Measurements from ENCODE around the gene MICB. TPM values are rescaled to one million over a fixed set of nuclear protein-coding genes. Genes with fewer than 3 reads are reported as not detected.

The MICB gene
- total and polyA plus RNA-seq, 9 of the 15 experiments (the other 6 are each of a cell fraction or from before 2014, with no cell fraction given) = 13.3 to 34.5 (median 19.8) TPM

- TF ChIP-seq MYBL2 (IDR thresholded peaks at IDR 0.05; ENCODE audit: low read depth) (no peak), MYBL2 (CRISPR knock-in tag; IDR thresholded peaks at IDR 0.05; ENCODE audit: borderline replicate concordance) (no peak), FOXK2 (conservative IDR thresholded peaks at IDR 0.05 in 1 of 2, IDR thresholded peaks at IDR 0.05 in 1 of 2; ENCODE audit: low read depth in 2 of 2) (no peak), POLR3A (IDR thresholded peaks at IDR 0.05; ENCODE audit: borderline replicate concordance, extremely low read depth, insufficient read depth, insufficient read length) (no peak), ZNF668 (CRISPR knock-in tag; IDR thresholded peaks at IDR 0.05) (no peak), MTA1 (IDR thresholded peaks at IDR 0.05; ENCODE audit: borderline replicate concordance) (no peak), POLR2AphosphoS5 (IDR thresholded peaks at IDR 0.05; ENCODE audit: control insufficient read depth, insufficient read depth, low read depth, low read length) (peak; percentile 14; the same call in 1 of the 2 replicates), PRPF4 (IDR thresholded peaks at IDR 0.05; ENCODE audit: insufficient read depth, low read depth, low read length, poor library complexity, severe bottlenecking) (no peak), HEY1 (CRISPR knock-in tag; IDR thresholded peaks at IDR 0.05; ENCODE audit: borderline replicate concordance) (no peak), RAD51 (IDR thresholded peaks at IDR 0.05; ENCODE audit: borderline replicate concordance, low read depth) (no peak), SUPT5H (IDR thresholded peaks at IDR 0.05) (peak; percentile 41; the same call in 1 of the 2 replicates), POLR2A (conservative IDR thresholded peaks at IDR 0.05) (peak; percentile 23), POLR2B (IDR thresholded peaks at IDR 0.05; ENCODE audit: low read depth, partially characterized antibody) (peak; percentile 28), GTF2A2 (tag; IDR thresholded peaks at IDR 0.05) (no peak), ZNF695 (CRISPR knock-in tag; IDR thresholded peaks at IDR 0.05) (no peak), XRCC4 (IDR thresholded peaks at IDR 0.05; ENCODE audit: extremely low read depth, insufficient read depth, insufficient read length) (no peak), ZNF551 (CRISPR knock-in tag; IDR thresholded peaks at IDR 0.05) (no peak), MYC (IDR thresholded peaks at IDR 0.05; ENCODE audit: low read depth, low read length) (no peak), MYC (CRISPR knock-in tag; IDR thresholded peaks at IDR 0.05; ENCODE audit: borderline replicate concordance, low read depth) (no peak), ILF3 (IDR thresholded peaks at IDR 0.05; ENCODE audit: borderline replicate concordance) (no peak)
- TF ChIP-seq, protein P1, sequence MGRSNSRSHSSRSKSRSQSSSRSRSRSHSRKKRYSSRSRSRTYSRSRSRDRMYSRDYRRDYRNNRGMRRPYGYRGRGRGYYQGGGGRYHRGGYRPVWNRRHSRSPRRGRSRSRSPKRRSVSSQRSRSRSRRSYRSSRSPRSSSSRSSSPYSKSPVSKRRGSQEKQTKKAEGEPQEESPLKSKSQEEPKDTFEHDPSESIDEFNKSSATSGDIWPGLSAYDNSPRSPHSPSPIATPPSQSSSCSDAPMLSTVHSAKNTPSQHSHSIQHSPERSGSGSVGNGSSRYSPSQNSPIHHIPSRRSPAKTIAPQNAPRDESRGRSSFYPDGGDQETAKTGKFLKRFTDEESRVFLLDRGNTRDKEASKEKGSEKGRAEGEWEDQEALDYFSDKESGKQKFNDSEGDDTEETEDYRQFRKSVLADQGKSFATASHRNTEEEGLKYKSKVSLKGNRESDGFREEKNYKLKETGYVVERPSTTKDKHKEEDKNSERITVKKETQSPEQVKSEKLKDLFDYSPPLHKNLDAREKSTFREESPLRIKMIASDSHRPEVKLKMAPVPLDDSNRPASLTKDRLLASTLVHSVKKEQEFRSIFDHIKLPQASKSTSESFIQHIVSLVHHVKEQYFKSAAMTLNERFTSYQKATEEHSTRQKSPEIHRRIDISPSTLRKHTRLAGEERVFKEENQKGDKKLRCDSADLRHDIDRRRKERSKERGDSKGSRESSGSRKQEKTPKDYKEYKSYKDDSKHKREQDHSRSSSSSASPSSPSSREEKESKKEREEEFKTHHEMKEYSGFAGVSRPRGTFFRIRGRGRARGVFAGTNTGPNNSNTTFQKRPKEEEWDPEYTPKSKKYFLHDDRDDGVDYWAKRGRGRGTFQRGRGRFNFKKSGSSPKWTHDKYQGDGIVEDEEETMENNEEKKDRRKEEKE (IDR thresholded peaks at IDR 0.05; ENCODE audit: borderline replicate concordance in 1 of 2, control insufficient read depth in 1 of 2, low read depth in 2 of 2, low read length in 1 of 2) = 0 out of 4 replicates have a peak, but pooled peaks of 1 of the 2 experiments have one; percentile 23
- TF ChIP-seq, protein P2, sequence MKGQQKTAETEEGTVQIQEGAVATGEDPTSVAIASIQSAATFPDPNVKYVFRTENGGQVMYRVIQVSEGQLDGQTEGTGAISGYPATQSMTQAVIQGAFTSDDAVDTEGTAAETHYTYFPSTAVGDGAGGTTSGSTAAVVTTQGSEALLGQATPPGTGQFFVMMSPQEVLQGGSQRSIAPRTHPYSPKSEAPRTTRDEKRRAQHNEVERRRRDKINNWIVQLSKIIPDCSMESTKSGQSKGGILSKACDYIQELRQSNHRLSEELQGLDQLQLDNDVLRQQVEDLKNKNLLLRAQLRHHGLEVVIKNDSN (CRISPR knock-in tag; IDR thresholded peaks at IDR 0.05) = no peak
- TF ChIP-seq, protein P3, sequence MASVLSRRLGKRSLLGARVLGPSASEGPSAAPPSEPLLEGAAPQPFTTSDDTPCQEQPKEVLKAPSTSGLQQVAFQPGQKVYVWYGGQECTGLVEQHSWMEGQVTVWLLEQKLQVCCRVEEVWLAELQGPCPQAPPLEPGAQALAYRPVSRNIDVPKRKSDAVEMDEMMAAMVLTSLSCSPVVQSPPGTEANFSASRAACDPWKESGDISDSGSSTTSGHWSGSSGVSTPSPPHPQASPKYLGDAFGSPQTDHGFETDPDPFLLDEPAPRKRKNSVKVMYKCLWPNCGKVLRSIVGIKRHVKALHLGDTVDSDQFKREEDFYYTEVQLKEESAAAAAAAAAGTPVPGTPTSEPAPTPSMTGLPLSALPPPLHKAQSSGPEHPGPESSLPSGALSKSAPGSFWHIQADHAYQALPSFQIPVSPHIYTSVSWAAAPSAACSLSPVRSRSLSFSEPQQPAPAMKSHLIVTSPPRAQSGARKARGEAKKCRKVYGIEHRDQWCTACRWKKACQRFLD (CRISPR knock-in tag; IDR thresholded peaks at IDR 0.05) = no peak
These were observed 34.9 kb downstream of the MICB start (continued) for GRCh38 chr6:31532644-31533454.

Data from K562 (cell line).